Right lobe of liver (tissue), 6 donors: ENCODE data around the gene C22orf42. TPM values are rescaled to one million over a fixed set of nuclear protein-coding genes. Genes with fewer than 3 reads are reported as not detected.

Experiments
- ATAC-seq, 4 donors: fragments of 200-7000 bp; cut with Tn5 transposase; one replicate each; pipeline ENCODE4 v1.9.1; 2020; ENCODE audit warnings: mild to moderate bottlenecking in 4 of 4, moderate library complexity in 4 of 4
- DNase-seq, 3 donors: peaks; one replicate each; pipeline ENCODE4 v3.0.0-alpha.2; 2020
- H3K27ac ChIP-seq, 3 donors: fragments of 200-600 bp; one replicate each; pipeline ENCODE4 v1.8.0; 2022
- H3K27me3 ChIP-seq, 2 donors: fragments of 200-600 bp; one replicate each; pipeline ENCODE4 v1.8.0; 2022
- H3K36me3 ChIP-seq, 4 donors: fragments of 200-600 bp; sonication (generic) in 1 of 4; one replicate each; pipeline versions ENCODE4 v1.5.1 to v1.8.0; 2017 to 2022; ENCODE audit warnings: control low read depth in 1 of 4
- H3K4me1 ChIP-seq, 4 donors: fragments of 200-600 bp; sonication (generic) in 1 of 4; one replicate each; pipeline versions ENCODE4 v1.5.1 to v1.8.0; 2017 to 2022; ENCODE audit warnings: control low read depth in 1 of 4
- H3K4me3 ChIP-seq, 3 donors: fragments of 200-600 bp; one replicate each; pipeline ENCODE4 v1.8.0; 2022
- H3K9me3 ChIP-seq, 4 donors: fragments of 200-600 bp; sonication (generic) in 1 of 4; one replicate each; pipeline versions ENCODE4 v1.5.1 to v1.8.0; 2017 to 2022; ENCODE audit warnings: control low read depth in 1 of 4
- POLR2A ChIP-seq: fragments of 450-650 bp; IDR thresholded peaks from one replicate; pipeline ENCODE4 v1.6.1; 2017; ENCODE audit warnings: antibody characterized with exemption, mild to moderate bottlenecking
- WGBS: methylation state at CpG from one replicate; pipeline ENCODE4 v1.1.6; 2018; ENCODE audit warnings: low coverage, low lambda C conversion rate; ENCODE audit not compliant: insufficient coverage; ENCODE audit errors: missing lambda C conversion rate; 5-methylcytosine and 5-hydroxymethylcytosine counted together
- intact Hi-C, 2 donors: fragments of 100-400 bp; cut with DNase I; formaldehyde crosslinking; loops; one replicate each; pipeline versions ENCODE4 v1.11.2 to v1.14.1; 2022
- total RNA-seq, 6 experiments: library from RNA; depleted of rRNA in 2 of 6; stranded (reverse); fragments of >200 nt in 2 of 6; fragmentation: NEBNext Ultra II Directional in 3 of 6; extraction: Animal tissue kit (Norgen Biotek cat#: 25700) in 3 of 6; gene quantifications; one replicate each; pipeline versions ENCODE4 v1.1.0 to v1.2.4, GENCODE V29; 2016 to 2023
- TF ChIP-seq, protein P1 (sequence below), 4 donors: fragments of 200-600 bp in 3 of 4; fragments of 450-650 bp in 1 of 4; IDR thresholded peaks; one replicate each; pipeline versions ENCODE4 v1.5.1 to v1.8.0; 2016 to 2022; ENCODE audit warnings: antibody characterized with exemption in 4 of 4, mild to moderate bottlenecking in 2 of 4
- donor health status: DM: no; HTN: yes; CAD: no.
- donor health status: DM: no; HTN: no; CAD: no.
- donor health status: DM: no; HTN: no; CAD: no.
- donor health status: DM: no; HTN: yes; CAD: no.
- donor health status: DM: no; HTN: yes; CAD: no.

C22orf42 gene
- total RNA-seq, 6 experiments from 2014 or later: not detected

- no CpG with 5 or more reads among the region's 11 CpGs for WGBS
- Histone ChIP-seq H3K9me3 (no peaks in the 10 kb centered on the region), H3K27ac (no peak overlapping the region), H3K36me3 (no peaks in the 10 kb centered on the region), H3K4me1 (no peaks in the 10 kb centered on the region), H3K4me3 (no peak overlapping the region), H3K27me3 (no peaks in the 10 kb centered on the region)
- no peak for DNase-seq
- ATAC-seq: no peak
- TF ChIP-seq POLR2A: no peak
- TF ChIP-seq, protein P1, sequence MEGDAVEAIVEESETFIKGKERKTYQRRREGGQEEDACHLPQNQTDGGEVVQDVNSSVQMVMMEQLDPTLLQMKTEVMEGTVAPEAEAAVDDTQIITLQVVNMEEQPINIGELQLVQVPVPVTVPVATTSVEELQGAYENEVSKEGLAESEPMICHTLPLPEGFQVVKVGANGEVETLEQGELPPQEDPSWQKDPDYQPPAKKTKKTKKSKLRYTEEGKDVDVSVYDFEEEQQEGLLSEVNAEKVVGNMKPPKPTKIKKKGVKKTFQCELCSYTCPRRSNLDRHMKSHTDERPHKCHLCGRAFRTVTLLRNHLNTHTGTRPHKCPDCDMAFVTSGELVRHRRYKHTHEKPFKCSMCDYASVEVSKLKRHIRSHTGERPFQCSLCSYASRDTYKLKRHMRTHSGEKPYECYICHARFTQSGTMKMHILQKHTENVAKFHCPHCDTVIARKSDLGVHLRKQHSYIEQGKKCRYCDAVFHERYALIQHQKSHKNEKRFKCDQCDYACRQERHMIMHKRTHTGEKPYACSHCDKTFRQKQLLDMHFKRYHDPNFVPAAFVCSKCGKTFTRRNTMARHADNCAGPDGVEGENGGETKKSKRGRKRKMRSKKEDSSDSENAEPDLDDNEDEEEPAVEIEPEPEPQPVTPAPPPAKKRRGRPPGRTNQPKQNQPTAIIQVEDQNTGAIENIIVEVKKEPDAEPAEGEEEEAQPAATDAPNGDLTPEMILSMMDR (IDR thresholded peaks at IDR 0.05): no peak
- intact Hi-C loops: no loop called here
These were observed 27.0 kb downstream of the C22orf42 start for GRCh38 chr22:32132126-32132525.

DNA sequence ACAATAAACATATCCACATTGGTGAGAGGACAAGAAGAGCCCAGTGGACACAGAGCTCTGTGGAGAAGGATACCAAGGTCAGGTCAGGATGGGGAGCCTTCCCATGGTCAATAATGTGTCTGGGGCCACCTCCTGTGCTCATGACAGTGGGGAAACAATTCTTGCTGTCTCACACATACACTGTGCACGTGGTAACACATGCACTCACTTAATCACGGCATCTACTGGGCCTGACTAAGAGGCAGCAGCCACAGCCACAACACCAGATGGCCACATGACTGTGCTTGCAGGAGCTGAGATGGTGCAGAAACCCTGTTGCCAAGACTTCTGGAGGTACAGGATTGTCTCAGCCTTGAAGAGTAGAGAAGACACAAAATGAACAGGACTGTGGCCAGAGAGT is 28.6 kb downstream of the C22orf42 start:
- DNase-seq: no peak
- no peak for ATAC-seq
- no peaks in the 10 kb centered on the region for H3K36me3 ChIP-seq
- H3K4me1 ChIP-seq: no peaks in the 10 kb centered on the region
- WGBS: 62% methylated on average over 2 of the region's 2 CpGs
- no peaks in the 10 kb centered on the region for H3K27me3 ChIP-seq
- H3K4me3 ChIP-seq: no peak overlapping the region
- no peaks in the 10 kb centered on the region for H3K9me3 ChIP-seq
- TF ChIP-seq POLR2A: no peak
- TF ChIP-seq, protein P1 (IDR thresholded peaks at IDR 0.05): no peak
- intact Hi-C loops: no loop called here
- no peak overlapping the region for H3K27ac ChIP-seq

- Histone ChIP-seq H3K27me3 (no peaks in the 10 kb centered on the region), H3K4me1 (no peaks in the 10 kb centered on the region), H3K27ac (no peak overlapping the region), H3K9me3 (no peaks in the 10 kb centered on the region), H3K36me3 (no peaks in the 10 kb centered on the region), H3K4me3 (no peak overlapping the region)
- WGBS: 71% methylated on average over 4 of the region's 4 CpGs
- TF ChIP-seq POLR2A: no peak
- TF ChIP-seq, protein P1 (IDR thresholded peaks at IDR 0.05): no peak
- DNase-seq (no peak), ATAC-seq (no peak)
- intact Hi-C loops: no loop called here
These were observed 31.2 kb downstream of the C22orf42 start for GRCh38 chr22:32127904-32128303.

GRCh38 chr22:32123657-32124056 is 35.4 kb downstream of the C22orf42 start:
- intact Hi-C loops: no loop called here
- TF ChIP-seq, protein P1 (IDR thresholded peaks at IDR 0.05): peak in 3 of 4 donors; percentile 11 to 14 (median 14)
- TF ChIP-seq POLR2A: no peak
- no peaks in the 10 kb centered on the region for H3K27me3 ChIP-seq
- no peak overlapping the region for H3K27ac ChIP-seq
- H3K9me3 ChIP-seq: no peaks in the 10 kb centered on the region
- WGBS: 78% methylated on average over 6 of the region's 10 CpGs
- H3K4me1 ChIP-seq: no peaks in the 10 kb centered on the region
- ATAC-seq (no peak), DNase-seq (no peak)
- no peaks in the 10 kb centered on the region for H3K36me3 ChIP-seq
- H3K4me3 ChIP-seq: no peak overlapping the region

GRCh38 chr22:32122899-32123298 is 36.2 kb downstream of the C22orf42 start:
- no peak for TF ChIP-seq POLR2A
- TF ChIP-seq, protein P1 (IDR thresholded peaks at IDR 0.05): no peak

More at GRCh38 chr22:32122899-32123298, 36.2 kb downstream of the C22orf42 start:
- DNase-seq (no peak), ATAC-seq (no peak)
- Histone ChIP-seq H3K4me1 (no peaks in the 10 kb centered on the region), H3K27ac (no peak overlapping the region), H3K27me3 (no peaks in the 10 kb centered on the region), H3K4me3 (no peak overlapping the region), H3K9me3 (no peaks in the 10 kb centered on the region), H3K36me3 (no peaks in the 10 kb centered on the region)
- intact Hi-C loops: no loop called here
- 90% methylated on average over 4 of the region's 15 CpGs for WGBS
